OCI-LY7 (cell line): ENCODE data around the gene C2CD4C.
"Not testable (repeated sequence)": the region's sequence is repeated elsewhere in the genome, so short reads cannot be mapped to it uniquely, and the experiment has no call there.

Experiments
- CTCF ChIP-seq: fragments of 200-600 bp; sonication (generic); conservative IDR thresholded peaks from 2 replicates; pipeline ENCODE4 v1.5.1; 2014; ENCODE audit warnings: mild to moderate bottlenecking, antibody characterized with exemption, low read length, moderate library complexity, mixed read lengths
- EZH2phosphoT487 ChIP-seq: fragments of 200-600 bp; sonication (generic); IDR thresholded peaks from 2 replicates; pipeline ENCODE4 v1.6.1; 2018; ENCODE audit warnings: low read depth, borderline replicate concordance, mild to moderate bottlenecking, mixed run types, antibody characterized with exemption, low read length, moderate library complexity, mixed read lengths

- TF ChIP-seq CTCF, EZH2phosphoT487: not testable (repeated sequence)
Measured at GRCh38 chr19:394857-395256, 14.1 kb downstream of the C2CD4C start.
